Esophagus squamous epithelium (tissue), 4 donors: ENCODE results near the gene ZFP57.
A peak's percentile ranks its signal among the peaks of the same experiment; 100 is the strongest.

Experiments
- POLR2A ChIP-seq, 4 donors: fragments of 450-650 bp; IDR thresholded peaks; one replicate each; pipeline ENCODE4 v1.6.1; 2017; ENCODE audit warnings: antibody characterized with exemption in 4 of 4, mild to moderate bottlenecking in 4 of 4, moderate library complexity in 3 of 4
- TF ChIP-seq, protein P1 (sequence below), 6 experiments: fragments of 450-650 bp in 4 of 6; fragments of 200-600 bp in 2 of 6; sonication (generic) in 2 of 6; IDR thresholded peaks; one replicate each; pipeline ENCODE4 v1.5.1; 2016 to 2019; ENCODE audit warnings: antibody characterized with exemption in 6 of 6, mild to moderate bottlenecking in 4 of 6, moderate library complexity in 4 of 6

DNA sequence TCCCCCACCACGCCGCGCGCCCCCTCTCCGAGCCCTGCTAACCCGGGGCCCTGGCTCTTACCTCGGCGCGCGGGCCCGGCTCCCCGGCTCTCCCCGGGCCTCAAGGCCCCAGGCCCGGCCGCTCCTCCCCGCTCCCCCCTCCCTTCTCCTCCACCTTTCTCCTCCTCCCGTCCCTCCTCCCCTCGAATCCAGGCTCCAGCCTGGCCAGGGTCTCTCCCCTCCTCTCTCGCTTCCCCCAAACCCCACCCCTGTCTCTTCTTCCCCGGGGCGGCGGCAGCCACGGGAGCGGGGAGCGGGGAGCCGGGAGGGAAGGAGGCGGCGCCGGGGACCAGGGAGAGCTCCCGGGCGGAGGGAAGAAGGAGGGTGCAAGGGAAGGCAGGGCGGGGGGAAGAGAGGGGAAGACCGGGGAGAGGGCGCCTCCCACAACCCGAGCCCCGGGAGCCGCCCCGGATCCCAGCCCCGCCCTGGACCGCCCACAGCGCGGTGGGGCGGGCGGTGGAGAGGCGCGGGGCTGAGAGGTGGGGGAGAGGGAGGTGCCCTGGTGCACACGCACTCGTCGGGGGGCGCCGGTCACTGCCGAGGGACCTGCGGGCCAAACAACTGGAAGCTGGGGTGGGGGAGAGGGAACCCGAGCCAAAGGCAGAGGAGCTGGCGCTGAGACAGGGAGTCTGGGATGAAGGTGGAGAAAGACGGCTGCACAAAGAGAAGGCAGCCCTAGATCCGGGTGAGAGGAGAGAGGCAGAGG, 48.0 kb downstream of the ZFP57 start, which contains the start of gene GABBR1:
- TF ChIP-seq, protein P1, sequence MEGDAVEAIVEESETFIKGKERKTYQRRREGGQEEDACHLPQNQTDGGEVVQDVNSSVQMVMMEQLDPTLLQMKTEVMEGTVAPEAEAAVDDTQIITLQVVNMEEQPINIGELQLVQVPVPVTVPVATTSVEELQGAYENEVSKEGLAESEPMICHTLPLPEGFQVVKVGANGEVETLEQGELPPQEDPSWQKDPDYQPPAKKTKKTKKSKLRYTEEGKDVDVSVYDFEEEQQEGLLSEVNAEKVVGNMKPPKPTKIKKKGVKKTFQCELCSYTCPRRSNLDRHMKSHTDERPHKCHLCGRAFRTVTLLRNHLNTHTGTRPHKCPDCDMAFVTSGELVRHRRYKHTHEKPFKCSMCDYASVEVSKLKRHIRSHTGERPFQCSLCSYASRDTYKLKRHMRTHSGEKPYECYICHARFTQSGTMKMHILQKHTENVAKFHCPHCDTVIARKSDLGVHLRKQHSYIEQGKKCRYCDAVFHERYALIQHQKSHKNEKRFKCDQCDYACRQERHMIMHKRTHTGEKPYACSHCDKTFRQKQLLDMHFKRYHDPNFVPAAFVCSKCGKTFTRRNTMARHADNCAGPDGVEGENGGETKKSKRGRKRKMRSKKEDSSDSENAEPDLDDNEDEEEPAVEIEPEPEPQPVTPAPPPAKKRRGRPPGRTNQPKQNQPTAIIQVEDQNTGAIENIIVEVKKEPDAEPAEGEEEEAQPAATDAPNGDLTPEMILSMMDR (IDR thresholded peaks at IDR 0.05) = peak in 1 of 6 experiments; percentile 7
- peak in 2 of 4 donors; percentile 11 to 80 for TF ChIP-seq POLR2A (IDR thresholded peaks at IDR 0.05)
